ENCODE measurements around the gene ABCD4. TPM values are rescaled to one million over a fixed set of nuclear protein-coding genes. Genes with fewer than 3 reads are reported as not detected.

ABCD4 gene
- polyA plus RNA-seq, 1 of the 3 experiments (the other 2 are of a cell fraction), result 37.0 TPM

DNA sequence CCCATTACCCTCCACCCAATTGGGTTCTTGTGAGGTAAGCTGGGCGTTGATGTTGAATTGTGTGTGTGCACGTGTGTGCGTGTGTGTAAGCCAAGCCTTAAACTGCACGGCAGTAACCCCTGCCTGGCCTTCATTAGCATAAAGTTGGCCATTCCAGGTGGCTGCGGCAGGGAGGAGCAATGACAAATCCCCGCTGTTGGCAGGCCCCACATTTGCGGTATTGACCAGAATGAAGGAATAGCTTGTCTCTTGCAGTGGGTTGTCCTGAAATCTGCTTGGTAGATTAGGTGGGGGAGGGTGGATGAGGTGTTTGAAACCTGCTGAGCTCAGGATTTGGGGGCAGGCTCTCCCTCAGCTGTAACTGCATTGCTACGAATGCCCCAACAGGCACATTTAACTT, 56.2 kb downstream of the ABCD4 start:
- POLR2A ChIA-PET, result no interaction called here
- H3K4me2 ChIP-seq, result no peak overlapping the region
- H3K9me2 ChIP-seq, result no peaks in the 10 kb centered on the region
- DNase-seq, result no peak
- 82% methylated on average over 8 of the region's 8 CpGs for WGBS (ENCODE audit: low lambda C conversion rate)
- no peak overlapping the region for H3K4me3 ChIP-seq (ENCODE audit: low read depth in 2 of 2, low read length in 1 of 2)
- H3K4me1 ChIP-seq (ENCODE audit: control insufficient read depth in 1 of 2, insufficient read depth in 2 of 2, low read depth in 1 of 2, low read length in 1 of 2), result no peaks in the 10 kb centered on the region
- TF ChIP-seq EZH2phosphoT487 (IDR thresholded peaks at IDR 0.05; ENCODE audit: borderline replicate concordance, low read depth) (no peak), MEF2A (IDR thresholded peaks at IDR 0.05; ENCODE audit: borderline replicate concordance, low read depth) (no peak), RAD21 (IDR thresholded peaks at IDR 0.05; ENCODE audit: low read length) (no peak), YY1 (IDR thresholded peaks at IDR 0.05; ENCODE audit: low read depth) (no peak), RFX5 (IDR thresholded peaks at IDR 0.05; ENCODE audit: low read length) (no peak), GATA2 (CRISPR knock-in tag; IDR thresholded peaks at IDR 0.05) (no peak), RCOR1 (IDR thresholded peaks at IDR 0.05; ENCODE audit: low read length) (no peak), RXRA (IDR thresholded peaks at IDR 0.05; ENCODE audit: borderline replicate concordance, low read depth) (no peak), SIN3A (IDR thresholded peaks at IDR 0.05; ENCODE audit: borderline replicate concordance, low read depth, low read length) (no peak), JUND (IDR thresholded peaks at IDR 0.05) (no peak), TEAD4 (IDR thresholded peaks at IDR 0.05; ENCODE audit: borderline replicate concordance, insufficient read depth) (no peak), FOSL2 (IDR thresholded peaks at IDR 0.05; ENCODE audit: borderline replicate concordance, low read depth) (no peak), GABPA (IDR thresholded peaks at IDR 0.05; ENCODE audit: low read depth) (no peak)
- TF ChIP-seq, protein P1, sequence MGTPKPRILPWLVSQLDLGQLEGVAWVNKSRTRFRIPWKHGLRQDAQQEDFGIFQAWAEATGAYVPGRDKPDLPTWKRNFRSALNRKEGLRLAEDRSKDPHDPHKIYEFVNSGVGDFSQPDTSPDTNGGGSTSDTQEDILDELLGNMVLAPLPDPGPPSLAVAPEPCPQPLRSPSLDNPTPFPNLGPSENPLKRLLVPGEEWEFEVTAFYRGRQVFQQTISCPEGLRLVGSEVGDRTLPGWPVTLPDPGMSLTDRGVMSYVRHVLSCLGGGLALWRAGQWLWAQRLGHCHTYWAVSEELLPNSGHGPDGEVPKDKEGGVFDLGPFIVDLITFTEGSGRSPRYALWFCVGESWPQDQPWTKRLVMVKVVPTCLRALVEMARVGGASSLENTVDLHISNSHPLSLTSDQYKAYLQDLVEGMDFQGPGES (IDR thresholded peaks at IDR 0.05; ENCODE audit: low read depth, low read length), result no peak
- TF ChIP-seq, protein P2, sequence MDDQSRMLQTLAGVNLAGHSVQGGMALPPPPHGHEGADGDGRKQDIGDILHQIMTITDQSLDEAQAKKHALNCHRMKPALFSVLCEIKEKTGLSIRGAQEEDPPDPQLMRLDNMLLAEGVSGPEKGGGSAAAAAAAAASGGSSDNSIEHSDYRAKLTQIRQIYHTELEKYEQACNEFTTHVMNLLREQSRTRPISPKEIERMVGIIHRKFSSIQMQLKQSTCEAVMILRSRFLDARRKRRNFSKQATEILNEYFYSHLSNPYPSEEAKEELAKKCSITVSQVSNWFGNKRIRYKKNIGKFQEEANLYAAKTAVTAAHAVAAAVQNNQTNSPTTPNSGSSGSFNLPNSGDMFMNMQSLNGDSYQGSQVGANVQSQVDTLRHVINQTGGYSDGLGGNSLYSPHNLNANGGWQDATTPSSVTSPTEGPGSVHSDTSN (IDR thresholded peaks at IDR 0.05), result no peak
- TF ChIP-seq, protein P3, sequence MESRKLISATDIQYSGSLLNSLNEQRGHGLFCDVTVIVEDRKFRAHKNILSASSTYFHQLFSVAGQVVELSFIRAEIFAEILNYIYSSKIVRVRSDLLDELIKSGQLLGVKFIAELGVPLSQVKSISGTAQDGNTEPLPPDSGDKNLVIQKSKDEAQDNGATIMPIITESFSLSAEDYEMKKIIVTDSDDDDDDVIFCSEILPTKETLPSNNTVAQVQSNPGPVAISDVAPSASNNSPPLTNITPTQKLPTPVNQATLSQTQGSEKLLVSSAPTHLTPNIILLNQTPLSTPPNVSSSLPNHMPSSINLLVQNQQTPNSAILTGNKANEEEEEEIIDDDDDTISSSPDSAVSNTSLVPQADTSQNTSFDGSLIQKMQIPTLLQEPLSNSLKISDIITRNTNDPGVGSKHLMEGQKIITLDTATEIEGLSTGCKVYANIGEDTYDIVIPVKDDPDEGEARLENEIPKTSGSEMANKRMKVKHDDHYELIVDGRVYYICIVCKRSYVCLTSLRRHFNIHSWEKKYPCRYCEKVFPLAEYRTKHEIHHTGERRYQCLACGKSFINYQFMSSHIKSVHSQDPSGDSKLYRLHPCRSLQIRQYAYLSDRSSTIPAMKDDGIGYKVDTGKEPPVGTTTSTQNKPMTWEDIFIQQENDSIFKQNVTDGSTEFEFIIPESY (IDR thresholded peaks at IDR 0.05; ENCODE audit: borderline replicate concordance, low read depth), result no peak
- no peak overlapping the region for H2AFZ ChIP-seq (ENCODE audit: low read depth)
- H3K9me3 ChIP-seq, result no peaks in the 10 kb centered on the region
- H3F3A ChIP-seq (replicated peaks; ENCODE audit: insufficient read depth), result no peaks in the 10 kb centered on the region
- H4K20me1 ChIP-seq (ENCODE audit: insufficient read depth), result peaks cover 8% of the 10 kb centered on the region; the same call in 1 of the 2 replicates
- H3K27me3 ChIP-seq (ENCODE audit: insufficient read depth), result peaks cover 63% of the 10 kb centered on the region
- no peak overlapping the region for H3K9ac ChIP-seq
- CTCF ChIA-PET, result interaction anchor here (0.8 to 4.0 kb wide), 9 partner anchors 9 to 233 kb away, joined by 3 to 28 read pairs (median 4); no protein-coding TSS in a partner anchor
- no peaks in the 10 kb centered on the region for H3K79me2 ChIP-seq (ENCODE audit: insufficient read depth)
- no peak overlapping the region for H3K27ac ChIP-seq (ENCODE audit: low read depth in 2 of 2, low read length in 1 of 2)
- H3K36me3 ChIP-seq (replicated peaks in 1 of 2; ENCODE audit: control insufficient read depth in 1 of 2, insufficient read depth in 2 of 2, low read length in 1 of 2), result no peaks in the 10 kb centered on the region

Measured in SK-N-SH (cell line).